Breast epithelium (tissue), 4 donors: ENCODE data around the gene KNSTRN. TPM values are rescaled to one million over a fixed set of nuclear protein-coding genes. Genes with fewer than 3 reads are reported as not detected.

Experiments
- DNase-seq, 2 donors: peaks; one replicate each; pipeline ENCODE4 v3.0.0-alpha.2; 2019; ENCODE audit warnings: low spot score in 2 of 2
- H3K27ac ChIP-seq, 2 donors: fragments of 200-600 bp; sonication (generic) in 1 of 2; one replicate each; pipeline ENCODE4 v1.5.1; 2016 to 2019; ENCODE audit warnings: mild to moderate bottlenecking in 1 of 2
- H3K27me3 ChIP-seq, 2 donors: fragments of 200-600 bp; sonication (generic) in 1 of 2; one replicate each; pipeline versions ENCODE4 v1.5.1 to v1.6.0; 2017 to 2019; ENCODE audit warnings: control low read depth in 1 of 2, mild to moderate bottlenecking in 1 of 2
- H3K36me3 ChIP-seq: fragments of 200-600 bp; one replicate; pipeline ENCODE4 v1.5.1; 2019
- H3K4me1 ChIP-seq, 2 donors: fragments of 200-600 bp; sonication (generic); one replicate each; pipeline ENCODE4 v1.5.1; 2016 to 2019; ENCODE audit warnings: control low read depth in 1 of 2
- H3K4me3 ChIP-seq, 3 donors: fragments of 200-600 bp; sonication (generic); 1 replicate in 2 of 3; 2 replicates in 1 of 3; pipeline ENCODE4 v1.5.1; 2016 to 2019; ENCODE audit warnings: mild to moderate bottlenecking in 3 of 3, moderate library complexity in 2 of 3
- H3K9me3 ChIP-seq, 2 donors: fragments of 200-600 bp; sonication (generic) in 1 of 2; one replicate each; pipeline ENCODE4 v1.5.1; 2016 to 2019; ENCODE audit warnings: control low read depth in 1 of 2
- CTCF ChIP-seq, 3 donors: fragments of 450-650 bp; IDR thresholded peaks; one replicate each; pipeline ENCODE4 v1.5.1; 2016 to 2017; ENCODE audit warnings: antibody characterized with exemption in 3 of 3, mild to moderate bottlenecking in 3 of 3, moderate library complexity in 3 of 3
- POLR2A ChIP-seq: fragments of 450-650 bp; IDR thresholded peaks from one replicate; pipeline ENCODE4 v1.6.1; 2016; ENCODE audit warnings: antibody characterized with exemption, mild to moderate bottlenecking, moderate library complexity
- POLR2AphosphoS5 ChIP-seq, 3 donors: sonication (generic); formaldehyde crosslinking; IDR thresholded peaks; one replicate each; pipeline ENCODE4 v1.6.1; 2017; ENCODE audit warnings: antibody characterized with exemption in 3 of 3
- intact Hi-C: fragments of 100-400 bp; cut with DNase I; formaldehyde crosslinking; loops from one replicate; pipeline ENCODE4 v1.15.1; 2023; ENCODE audit warnings: low total_unique reads
- total RNA-seq, 3 donors: library from RNA; depleted of rRNA; stranded (reverse); fragments of >200 nt; gene quantifications; one replicate each; pipeline ENCODE4 v1.1.0, GENCODE V29; 2016

KNSTRN gene
- total RNA-seq, 3 donors from 2014 or later = 9.1 to 19.8 (median 12.1) TPM

GRCh38 chr15:40366457-40367370, 15.8 kb upstream of the KNSTRN start:
- no peak for TF ChIP-seq POLR2A
- no peak for TF ChIP-seq POLR2AphosphoS5 (IDR thresholded peaks at IDR 0.05)
- no peak for TF ChIP-seq CTCF (IDR thresholded peaks at IDR 0.05)
- Histone ChIP-seq H3K27ac (peak overlapping the region in 1 of 2 donors; percentile 2), H3K27me3 (no peaks in the 10 kb centered on the region), H3K36me3 (no peaks in the 10 kb centered on the region), H3K4me3 (no peak overlapping the region), H3K9me3 (no peaks in the 10 kb centered on the region), H3K4me1 (peaks cover 0 to 7% of the 10 kb centered on the region in 2 donors)
- DNase-seq = peak; percentile 66 to 73
- intact Hi-C loops = loop anchor here (10.0 kb wide), 1 partner anchor 58 kb away; no protein-coding TSS in a partner anchor

GRCh38 chr15:40367371-40367685, 15.2 kb upstream of the KNSTRN start:
- H3K27me3 ChIP-seq = no peaks in the 10 kb centered on the region
- intact Hi-C loops = loop anchor here (10.0 kb wide), 1 partner anchor 57 kb away; no protein-coding TSS in a partner anchor

DNA sequence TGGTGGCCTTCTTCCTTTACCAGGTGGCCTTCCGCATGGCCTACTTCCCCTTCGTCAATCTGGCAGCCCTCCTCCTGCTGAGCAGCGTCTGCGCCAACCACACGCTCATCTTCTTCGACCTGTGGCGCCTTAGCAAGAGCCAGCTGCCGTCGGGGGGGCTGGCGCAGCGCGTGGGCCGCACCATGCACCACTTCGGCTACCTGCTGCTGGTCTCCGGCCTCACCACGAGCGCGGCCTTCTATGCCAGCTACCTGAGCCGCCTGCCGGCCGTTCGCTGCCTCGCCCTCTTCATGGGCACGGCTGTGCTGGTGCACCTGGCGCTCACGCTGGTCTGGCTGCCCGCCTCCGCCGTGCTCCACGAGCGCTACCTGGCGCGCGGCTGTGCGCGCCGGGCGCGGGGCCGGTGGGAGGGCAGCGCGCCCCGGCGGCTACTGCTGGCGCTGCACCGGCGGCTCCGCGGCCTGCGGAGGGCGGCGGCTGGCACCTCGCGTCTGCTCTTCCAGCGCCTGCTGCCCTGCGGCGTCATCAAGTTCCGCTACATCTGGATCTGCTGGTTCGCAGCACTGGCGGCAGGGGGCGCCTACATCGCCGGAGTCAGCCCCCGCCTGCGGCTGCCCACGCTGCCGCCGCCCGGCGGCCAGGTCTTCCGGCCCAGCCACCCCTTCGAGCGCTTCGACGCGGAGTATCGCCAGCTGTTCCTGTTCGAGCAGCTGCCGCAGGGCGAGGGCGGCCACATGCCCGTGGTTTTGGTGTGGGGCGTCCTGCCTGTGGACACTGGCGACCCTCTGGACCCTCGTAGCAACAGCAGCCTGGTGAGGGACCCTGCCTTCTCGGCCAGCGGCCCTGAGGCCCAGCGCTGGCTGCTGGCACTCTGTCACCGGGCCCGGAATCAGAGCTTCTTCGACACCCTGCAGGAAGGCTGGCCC, 14.6 kb upstream of the KNSTRN start:
- Histone ChIP-seq H3K4me3 (peak overlapping the region; percentile 29 to 60 (median 35)), H3K36me3 (no peaks in the 10 kb centered on the region), H3K9me3 (no peaks in the 10 kb centered on the region), H3K27me3 (no peaks in the 10 kb centered on the region), H3K4me1 (peaks cover 0 to 7% of the 10 kb centered on the region in 2 donors), H3K27ac (peak overlapping the region in 1 of 2 donors; percentile 29)
- peak; percentile 69 to 83 for DNase-seq
- intact Hi-C loops = loop anchor here (10.0 kb wide), 1 partner anchor 57 kb away; no protein-coding TSS in a partner anchor
- TF ChIP-seq CTCF (IDR thresholded peaks at IDR 0.05) (peak; percentile 46 to 95 (median 47)), POLR2A (no peak), POLR2AphosphoS5 (IDR thresholded peaks at IDR 0.05) (peak in 1 of 3 donors; percentile 14)

More at GRCh38 chr15:40367371-40367685, 15.2 kb upstream of the KNSTRN start:
- Histone ChIP-seq H3K27ac (peak overlapping the region in 1 of 2 donors; percentile 2), H3K4me1 (peaks cover 0 to 7% of the 10 kb centered on the region in 2 donors), H3K9me3 (no peaks in the 10 kb centered on the region), H3K4me3 (peak overlapping the region in 2 of 3 donors; percentile 35 to 60), H3K36me3 (no peaks in the 10 kb centered on the region)
- TF ChIP-seq POLR2AphosphoS5 (IDR thresholded peaks at IDR 0.05) (no peak), CTCF (IDR thresholded peaks at IDR 0.05) (no peak), POLR2A (no peak)
- no peak for DNase-seq

DNA sequence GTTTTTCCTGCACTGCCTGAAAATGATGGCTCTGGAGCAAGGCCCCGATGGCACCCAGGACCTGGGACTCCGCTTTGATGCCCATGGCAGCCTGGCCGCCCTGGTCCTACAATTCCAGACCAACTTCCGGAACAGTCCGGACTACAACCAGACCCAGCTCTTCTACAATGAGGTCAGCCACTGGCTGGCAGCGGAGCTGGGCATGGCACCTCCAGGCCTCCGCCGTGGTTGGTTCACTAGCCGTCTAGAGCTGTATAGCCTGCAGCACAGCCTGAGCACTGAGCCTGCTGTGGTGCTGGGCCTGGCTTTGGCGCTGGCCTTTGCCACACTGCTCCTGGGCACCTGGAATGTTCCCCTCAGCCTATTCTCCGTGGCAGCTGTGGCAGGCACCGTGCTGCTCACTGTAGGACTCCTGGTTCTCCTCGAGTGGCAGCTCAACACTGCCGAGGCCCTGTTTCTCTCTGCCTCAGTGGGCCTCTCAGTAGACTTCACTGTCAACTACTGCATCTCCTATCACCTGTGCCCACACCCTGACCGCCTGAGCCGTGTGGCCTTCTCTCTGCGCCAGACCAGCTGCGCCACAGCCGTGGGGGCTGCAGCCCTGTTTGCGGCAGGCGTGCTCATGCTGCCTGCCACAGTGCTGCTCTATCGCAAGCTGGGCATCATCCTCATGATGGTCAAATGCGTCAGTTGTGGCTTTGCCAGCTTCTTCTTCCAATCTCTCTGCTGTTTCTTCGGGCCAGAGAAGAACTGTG, 13.6 kb upstream of the KNSTRN start:
- TF ChIP-seq POLR2A (no peak), CTCF (IDR thresholded peaks at IDR 0.05) (no peak), POLR2AphosphoS5 (IDR thresholded peaks at IDR 0.05) (no peak)
- H3K4me1 ChIP-seq = peaks cover 0 to 7% of the 10 kb centered on the region in 2 donors
- no peak for DNase-seq
- no peaks in the 10 kb centered on the region for H3K27me3 ChIP-seq
- no peak overlapping the region for H3K4me3 ChIP-seq
- H3K36me3 ChIP-seq = no peaks in the 10 kb centered on the region
- H3K9me3 ChIP-seq = no peaks in the 10 kb centered on the region
- intact Hi-C loops = loop anchor here (10.0 kb wide), 1 partner anchor 56 kb away; no protein-coding TSS in a partner anchor
- peak overlapping the region in 1 of 2 donors; percentile 29 for H3K27ac ChIP-seq
